Erythroblast (primary cell): Measurements from ENCODE around the gene OCLN.

Experiments
- GATA1 ChIP-seq: IDR thresholded peaks from 2 replicates; pipeline ENCODE4 v1.6.1; 2011; ENCODE audit warnings: low read depth, mild to moderate bottlenecking, control low read depth, low read length, moderate library complexity
- POLR2A ChIP-seq: IDR thresholded peaks from 2 replicates; pipeline ENCODE4 v1.6.1; 2011; ENCODE audit warnings: mild to moderate bottlenecking, low read length

DNA sequence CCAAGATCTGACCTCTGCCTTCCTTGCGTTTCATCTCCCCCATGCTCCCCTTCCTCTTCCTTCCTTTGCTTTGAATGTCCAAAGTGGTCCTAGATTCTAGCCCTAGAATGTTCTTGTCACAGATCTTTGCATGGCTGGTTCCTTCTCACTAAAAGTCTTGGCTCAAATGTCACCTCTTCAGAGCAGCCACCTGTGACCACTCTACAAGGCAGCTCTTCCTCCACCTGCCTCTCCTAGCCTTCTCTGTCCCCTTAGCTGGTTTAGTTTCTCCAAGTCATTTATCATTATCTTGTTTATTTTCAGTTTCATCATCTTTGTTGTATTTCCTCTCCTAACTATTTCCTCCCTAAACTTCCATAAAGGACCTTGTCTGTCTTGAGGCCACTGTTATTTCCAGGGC, 7.1 kb upstream of the OCLN start:
- TF ChIP-seq POLR2A: no peak
- TF ChIP-seq GATA1: no peak
